MM.1S (cell line): ENCODE data around the gene SCAMP3.

Experiments used
- DNase-seq: peaks from one replicate; pipeline ENCODE4 v3.0.0-alpha.2; 2015
- H2AFZ ChIP-seq: fragments of 300-600 bp; sonication (generic); 2 replicates; pipeline ENCODE4 v1.6.0; 2016; ENCODE audit warnings: antibody characterized with exemption, low read length
- H3F3A ChIP-seq: fragments of 300-600 bp; sonication (generic); 2 replicates; pipeline ENCODE4 v1.6.1; 2016; ENCODE audit warnings: mild to moderate bottlenecking, antibody characterized with exemption, low read length, moderate library complexity, mixed read lengths; ENCODE audit not compliant: insufficient read depth
- H3K27ac ChIP-seq: fragments of 300-600 bp; sonication (generic); 2 replicates; pipeline ENCODE4 v1.5.1; 2016; ENCODE audit warnings: mild to moderate bottlenecking, low read length
- H3K27me3 ChIP-seq: fragments of 300-600 bp; sonication (generic); replicated peaks from 2 replicates; pipeline ENCODE4 v1.6.0; 2016; ENCODE audit warnings: low read length; ENCODE audit not compliant: insufficient read depth
- H3K36me3 ChIP-seq: fragments of 300-600 bp; sonication (generic); replicated peaks from 2 replicates; pipeline ENCODE4 v1.6.1; 2016; ENCODE audit warnings: mild to moderate bottlenecking, low read length, mixed read lengths; ENCODE audit not compliant: insufficient read depth
- H3K4me1 ChIP-seq: fragments of 300-600 bp; sonication (generic); 2 replicates; pipeline ENCODE4 v1.6.1; 2016; ENCODE audit warnings: low read length, mixed read lengths
- H3K4me2 ChIP-seq: fragments of 300-600 bp; sonication (generic); 2 replicates; pipeline ENCODE4 v1.6.0; 2016; ENCODE audit warnings: low read depth, low read length
- H3K4me3 ChIP-seq: fragments of 300-600 bp; sonication (generic); 2 replicates; pipeline ENCODE4 v1.5.1; 2016; ENCODE audit warnings: low read length, mixed read lengths
- H3K79me2 ChIP-seq: fragments of 300-600 bp; sonication (generic); 2 replicates; pipeline ENCODE4 v1.6.1; 2016; ENCODE audit warnings: mixed run types, low read length, mixed read lengths
- H3K9ac ChIP-seq: fragments of 300-600 bp; sonication (generic); 2 replicates; pipeline ENCODE4 v1.6.1; 2016; ENCODE audit warnings: low read length, mixed read lengths
- H3K9me2 ChIP-seq: fragments of 300-600 bp; sonication (generic); replicated peaks from 2 replicates; pipeline ENCODE4 v1.6.1; 2016; ENCODE audit warnings: mild to moderate bottlenecking, low read length, mixed read lengths; ENCODE audit not compliant: insufficient read depth
- H3K9me3 ChIP-seq: fragments of 300-600 bp; sonication (generic); replicated peaks from 2 replicates; pipeline ENCODE4 v1.6.1; 2016; ENCODE audit warnings: mild to moderate bottlenecking, low read length, mixed read lengths; ENCODE audit not compliant: insufficient read depth
- H4K20me1 ChIP-seq: fragments of 300-600 bp; sonication (generic); 2 replicates; pipeline ENCODE4 v1.6.1; 2016; ENCODE audit warnings: mild to moderate bottlenecking, low read length, moderate library complexity, mixed read lengths; ENCODE audit not compliant: insufficient read depth
- CTCF ChIP-seq: fragments of 300-600 bp; sonication (generic); IDR thresholded peaks from 2 replicates; pipeline ENCODE4 v1.5.1; 2016; ENCODE audit warnings: antibody characterized with exemption, low read length, mixed read lengths
- EZH2 ChIP-seq: fragments of 300-600 bp; sonication (generic); optimal IDR thresholded peaks from 2 replicates; pipeline ENCODE3; 2017; ENCODE audit warnings: low read depth, mild to moderate bottlenecking, antibody characterized with exemption, low read length, mixed read lengths
- EZH2phosphoT487 ChIP-seq: fragments of 300-600 bp; sonication (generic); IDR thresholded peaks from 2 replicates; pipeline ENCODE4 v1.6.1; 2018; ENCODE audit warnings: antibody characterized with exemption, low read length

Gene SCAMP3

GRCh38 chr1:155297384-155297783, 35.2 kb upstream of the SCAMP3 start:
- peaks cover 15% of the 10 kb centered on the region for H3K4me1 ChIP-seq
- peak overlapping the region; percentile 68 for H3K27ac ChIP-seq
- TF ChIP-seq EZH2: no peak
- peak; percentile 28; the same call in 1 of the 2 replicates for TF ChIP-seq CTCF
- no peaks in the 10 kb centered on the region for H4K20me1 ChIP-seq
- H3K4me2 ChIP-seq: peak overlapping the region; percentile 80
- peak overlapping the region; percentile 37 for H3K4me3 ChIP-seq
- no peaks in the 10 kb centered on the region for H3K9me2 ChIP-seq
- peak; percentile 83 for DNase-seq
- peaks cover 13% of the 10 kb centered on the region for H3F3A ChIP-seq
- no peaks in the 10 kb centered on the region for H3K36me3 ChIP-seq
- H3K9ac ChIP-seq: peak overlapping the region; percentile 37; the same call in 1 of the 2 replicates
- no peaks in the 10 kb centered on the region for H3K79me2 ChIP-seq
- H2AFZ ChIP-seq: peak overlapping the region; percentile 71
- no peaks in the 10 kb centered on the region for H3K9me3 ChIP-seq
- 0 out of 2 replicates have a peak, but pooled peaks cover 6% of the 10 kb centered on the region for H3K27me3 ChIP-seq

- Histone ChIP-seq H3K27ac (peak overlapping the region; percentile 68), H3K4me1 (peaks cover 15% of the 10 kb centered on the region), H3K4me3 (no peak overlapping the region), H3K9me2 (no peaks in the 10 kb centered on the region), H3F3A (peaks cover 13% of the 10 kb centered on the region), H3K79me2 (no peaks in the 10 kb centered on the region), H3K4me2 (peak overlapping the region; percentile 80), H3K9ac (no peak overlapping the region; the same call in 1 of the 2 replicates), H3K27me3 (0 out of 2 replicates have a peak, but pooled peaks cover 6% of the 10 kb centered on the region), H4K20me1 (no peaks in the 10 kb centered on the region), H3K9me3 (no peaks in the 10 kb centered on the region), H2AFZ (peak overlapping the region; percentile 71), H3K36me3 (no peaks in the 10 kb centered on the region)
- no peak for DNase-seq
- no peak for TF ChIP-seq EZH2
- no peak for TF ChIP-seq CTCF
- TF ChIP-seq EZH2phosphoT487: no peak
Measured at GRCh38 chr1:155296661-155297060, 34.5 kb upstream of the SCAMP3 start.

GRCh38 chr1:155295942-155296267, 33.7 kb upstream of the SCAMP3 start:
- no peak overlapping the region for H3K4me3 ChIP-seq

More at GRCh38 chr1:155295942-155296267, 33.7 kb upstream of the SCAMP3 start:
- H2AFZ ChIP-seq: no peak overlapping the region
- H3K4me1 ChIP-seq: peaks cover 15% of the 10 kb centered on the region
- no peak overlapping the region for H3K4me2 ChIP-seq
- TF ChIP-seq EZH2 (no peak), CTCF (no peak), EZH2phosphoT487 (no peak)
- H3K9me3 ChIP-seq: no peaks in the 10 kb centered on the region
- H3K79me2 ChIP-seq: no peaks in the 10 kb centered on the region
- no peak for DNase-seq
- H3K9me2 ChIP-seq: no peaks in the 10 kb centered on the region
- peaks cover 13% of the 10 kb centered on the region for H3F3A ChIP-seq
- no peak overlapping the region for H3K27ac ChIP-seq
- no peak overlapping the region for H3K9ac ChIP-seq
- H3K27me3 ChIP-seq: 0 out of 2 replicates have a peak, but pooled peaks cover 6% of the 10 kb centered on the region
- H3K36me3 ChIP-seq: no peaks in the 10 kb centered on the region
- no peaks in the 10 kb centered on the region for H4K20me1 ChIP-seq
